ENCODE data around the gene ANKRD52.

ANKRD52 gene

GRCh38 chr12:56237552-56237951 lies 20.6 kb downstream of the ANKRD52 start:
- DNase-seq = no peak

DNA sequence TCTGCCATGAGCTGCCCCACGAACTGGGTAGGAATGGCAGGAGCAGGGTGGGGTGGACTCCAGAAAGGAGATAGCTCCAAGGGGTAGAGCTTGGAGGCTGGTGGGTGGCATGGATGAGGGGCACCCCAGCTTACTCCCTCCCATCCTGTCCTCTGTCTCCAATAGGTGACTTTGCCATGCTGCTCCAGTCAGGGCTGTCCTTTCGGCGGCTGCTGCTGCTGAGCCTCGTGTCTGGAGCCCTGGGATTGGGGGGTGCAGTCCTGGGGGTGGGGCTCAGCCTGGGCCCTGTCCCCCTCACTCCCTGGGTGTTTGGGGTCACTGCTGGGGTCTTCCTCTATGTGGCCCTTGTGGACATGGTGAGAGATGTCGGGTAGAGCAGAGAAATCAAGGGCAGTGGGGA lies 21.2 kb downstream of the ANKRD52 start:
- no peak for DNase-seq

DNA sequence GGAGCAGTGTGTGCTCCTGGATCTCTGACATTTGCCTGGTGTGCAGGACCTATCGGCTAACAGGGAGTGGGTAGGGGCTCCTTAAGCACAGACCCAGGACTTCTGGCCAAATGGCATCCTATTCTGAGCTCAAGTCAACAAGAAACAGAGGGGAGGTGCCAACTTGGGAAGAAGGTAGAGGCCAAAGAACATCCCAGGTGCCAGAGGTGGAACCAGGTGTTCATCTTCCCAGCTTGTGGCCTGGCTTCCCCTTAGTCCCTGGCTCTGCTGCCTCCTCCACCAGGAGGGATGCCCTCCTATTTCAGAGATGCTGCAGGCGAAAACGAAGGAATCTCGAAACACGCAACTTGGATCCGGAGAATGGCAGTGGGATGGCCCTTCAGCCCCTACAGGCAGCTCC lies 22.1 kb downstream of the ANKRD52 start:
- DNase-seq = no peak

GRCh38 chr12:56234746-56235436 lies 23.3 kb downstream of the ANKRD52 start:
- no peak for DNase-seq

- DNase-seq = no peak
These were observed 27.0 kb downstream of the ANKRD52 start for GRCh38 chr12:56231184-56231582.

- no peak for DNase-seq
These were observed 27.6 kb downstream of the ANKRD52 start for GRCh38 chr12:56230432-56231183.

GRCh38 chr12:56229916-56230431 lies 28.2 kb downstream of the ANKRD52 start, which contains the start of gene SLC39A5:
SLC39A5 (plus strand) TSS chr12:56230051; CDS start chr12:56231275, 1,224 bp downstream.
- DNase-seq = no peak

DNA sequence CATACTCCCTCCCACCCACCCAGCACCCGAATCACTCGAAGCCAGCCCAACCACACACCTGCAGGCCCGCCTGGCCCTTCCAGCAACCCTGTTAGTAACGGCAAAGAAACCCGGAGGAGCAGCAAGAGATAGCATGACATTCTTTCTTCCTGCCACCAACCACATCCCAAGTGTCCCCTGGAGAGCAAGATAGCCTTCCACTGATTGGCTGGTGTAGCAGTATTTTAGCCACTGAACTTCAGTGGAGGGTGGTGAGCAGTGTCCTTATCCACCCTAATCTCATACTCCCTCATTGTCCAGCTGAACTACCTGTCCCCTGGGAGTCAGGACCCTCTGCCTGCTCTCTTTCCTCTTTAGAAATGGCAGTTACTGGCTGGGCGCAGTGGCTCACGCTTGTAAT lies 29.1 kb downstream of the ANKRD52 start:
- no peak for DNase-seq

- DNase-seq = no peak
These were observed 33.2 kb downstream of the ANKRD52 start for GRCh38 chr12:56224954-56225353.

DNA sequence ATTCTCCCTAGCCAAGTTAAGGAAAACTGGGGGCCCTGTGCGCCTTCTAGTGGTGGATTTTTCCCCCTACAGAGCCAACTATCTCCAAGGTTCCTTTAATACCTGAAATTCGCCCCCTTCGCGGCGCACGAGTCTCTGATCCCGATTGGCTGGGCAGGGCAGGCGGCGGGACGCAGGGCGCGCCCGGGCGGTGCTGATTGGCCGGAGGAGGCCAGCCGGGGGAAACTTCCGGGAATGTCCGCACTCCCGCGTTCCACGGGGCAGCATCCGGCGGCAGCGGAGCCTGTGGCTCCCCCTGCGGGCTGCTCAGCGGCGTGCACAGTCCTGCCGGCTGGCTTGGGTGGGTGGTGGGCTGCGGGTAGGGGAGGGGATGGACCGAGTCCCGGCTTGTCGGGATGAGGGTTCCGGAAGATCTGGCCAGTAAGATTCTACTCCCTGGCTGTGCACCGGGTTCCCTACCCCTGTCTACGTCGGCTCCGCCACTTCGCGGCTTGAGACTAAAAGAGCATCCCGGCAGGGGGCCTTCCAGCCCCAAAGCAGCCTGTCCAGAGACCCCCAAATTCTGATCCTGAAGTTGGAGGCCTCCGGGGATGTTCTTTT lies 34.0 kb downstream of the ANKRD52 start, which contains the start of gene NABP2:
Gene NABP2 (plus strand): TSS at position 241 of the 600 bp plus-strand sequence. CDS start 515 bp downstream, outside the sequence.
- peak; percentile 98 for DNase-seq

DNA sequence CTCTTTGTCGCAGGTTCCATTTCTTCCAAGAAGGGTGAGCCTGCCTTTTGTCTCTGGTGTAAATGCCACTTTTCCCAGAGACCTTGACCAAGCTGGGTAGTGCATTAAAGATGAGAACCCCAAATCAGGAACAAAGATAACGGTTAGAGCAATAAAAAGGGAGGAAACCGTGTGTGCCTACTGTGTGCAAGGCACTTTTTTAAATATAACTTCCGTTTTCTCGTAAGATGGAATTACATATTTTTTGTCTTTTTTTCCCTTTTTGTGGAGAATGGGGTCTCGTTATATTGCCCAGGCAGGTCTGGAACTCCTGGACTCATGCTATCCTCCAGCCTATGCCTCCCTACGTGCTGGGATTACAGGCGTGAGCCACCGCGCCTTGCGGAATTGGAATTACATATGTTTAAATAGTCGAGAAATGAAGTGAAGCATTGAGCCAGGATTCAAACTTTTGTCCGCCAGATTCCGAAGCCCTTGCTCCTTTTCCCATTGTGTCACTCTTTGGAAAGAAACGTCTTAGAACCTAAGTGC lies 34.5 kb downstream of the ANKRD52 start:
- DNase-seq = no peak

GRCh38 chr12:56222531-56222895 lies 35.7 kb downstream of the ANKRD52 start:
- no peak for DNase-seq

- peak; percentile 97 for DNase-seq
These were observed 36.2 kb downstream of the ANKRD52 start, which contains the start of gene RNF41 for GRCh38 chr12:56221757-56222530. RNF41 (minus strand) TSS chr12:56221922; CDS start chr12:56214047, 7,875 bp downstream.

GRCh38 chr12:56221232-56221756 lies 36.9 kb downstream of the ANKRD52 start:
- DNase-seq = no peak

- DNase-seq = no peak
These were observed 37.5 kb downstream of the ANKRD52 start for GRCh38 chr12:56220611-56221231.

GRCh38 chr12:56219840-56220239 lies 38.3 kb downstream of the ANKRD52 start:
- DNase-seq = no peak

DNA sequence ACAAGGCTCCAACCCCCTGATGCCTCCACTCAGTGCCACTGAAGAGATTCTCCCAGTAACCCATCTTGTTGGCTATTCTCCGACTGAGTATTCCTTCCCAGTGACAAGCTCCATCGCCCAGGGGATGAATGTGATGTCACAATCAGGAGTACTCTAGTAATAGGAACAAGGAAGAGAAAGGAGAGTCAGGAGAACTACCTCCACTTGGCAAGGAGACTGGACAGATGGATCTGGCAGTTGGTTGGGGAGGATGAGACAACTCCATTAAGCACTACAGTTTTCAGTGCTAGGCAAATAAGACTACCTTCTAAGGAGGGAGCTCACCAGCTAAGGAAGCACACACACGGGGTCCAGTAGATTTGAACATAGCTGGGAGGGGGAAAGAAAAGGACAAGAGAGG lies 41.7 kb downstream of the ANKRD52 start:
- DNase-seq = no peak

DNA sequence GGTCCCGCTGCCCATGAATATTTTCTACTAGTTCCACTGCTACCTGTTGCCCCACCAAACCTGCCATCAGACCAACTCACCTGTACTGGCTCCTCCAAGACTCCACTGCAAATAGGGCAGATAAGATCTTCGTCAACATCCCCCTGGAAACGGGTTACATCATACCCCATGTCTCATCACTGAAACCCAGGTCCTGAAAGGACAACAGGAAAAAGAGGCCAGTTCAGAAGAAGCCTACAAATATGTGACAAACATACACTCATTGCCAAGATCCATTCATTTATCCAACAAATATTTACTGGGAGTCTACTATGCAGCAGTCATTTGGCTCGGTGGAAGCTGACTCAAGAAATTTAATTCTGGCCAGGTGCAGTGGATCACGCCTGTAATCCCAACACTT lies 44.3 kb downstream of the ANKRD52 start:
- DNase-seq = no peak

- no peak for DNase-seq
These were observed 45.8 kb downstream of the ANKRD52 start for GRCh38 chr12:56212361-56212760.

GRCh38 chr12:56208006-56208405 lies 50.2 kb downstream of the ANKRD52 start:
- no peak for DNase-seq

GRCh38 chr12:56206452-56207166 lies 51.6 kb downstream of the ANKRD52 start:
- DNase-seq = peak; percentile 75

Measured in activated effector memory CD4-positive, alpha-beta T cell treated with anti-CD3 and anti-CD28 coated beads, Interleukin-2, amount 50 U/mL, for 16 hours (primary cell).